NCI-H82 treated with DMSO at 0.1 percent for 48 hours (cell line): ENCODE data around the gene MT3.
"Not testable (repeated sequence)": the region's sequence is repeated elsewhere in the genome, so short reads cannot be mapped to it uniquely, and the experiment has no call there.

ENCODE experiments used
- DNase-seq: peaks from one replicate; lab custom pipeline; 2025; ENCODE audit not compliant: unreplicated experiment; lab: John Stamatoyannopoulos, UW

MT3 gene

DNA sequence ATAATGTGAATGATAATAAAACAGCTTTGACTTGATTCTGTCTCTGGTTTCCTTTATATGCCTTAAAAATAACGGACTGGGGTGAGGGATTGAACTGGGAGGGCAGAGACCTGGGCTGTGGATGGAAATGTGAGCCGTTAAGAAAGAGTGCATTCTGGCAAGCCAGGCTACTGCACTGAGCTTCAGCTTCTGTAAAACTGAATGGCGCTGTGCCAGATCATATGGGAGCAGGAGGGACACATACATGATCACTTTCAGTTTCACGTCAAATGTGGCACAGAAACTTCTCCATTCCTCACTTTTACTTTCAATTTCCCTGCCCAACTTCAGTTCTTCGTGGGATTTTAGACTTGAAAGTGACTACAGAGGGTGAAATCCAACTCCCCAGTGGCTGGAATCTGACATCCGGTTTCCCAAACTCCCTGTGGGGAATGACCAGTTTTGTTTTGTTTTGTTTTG, 20.2 kb downstream of the MT3 start:
- DNase-seq: no peak

DNA sequence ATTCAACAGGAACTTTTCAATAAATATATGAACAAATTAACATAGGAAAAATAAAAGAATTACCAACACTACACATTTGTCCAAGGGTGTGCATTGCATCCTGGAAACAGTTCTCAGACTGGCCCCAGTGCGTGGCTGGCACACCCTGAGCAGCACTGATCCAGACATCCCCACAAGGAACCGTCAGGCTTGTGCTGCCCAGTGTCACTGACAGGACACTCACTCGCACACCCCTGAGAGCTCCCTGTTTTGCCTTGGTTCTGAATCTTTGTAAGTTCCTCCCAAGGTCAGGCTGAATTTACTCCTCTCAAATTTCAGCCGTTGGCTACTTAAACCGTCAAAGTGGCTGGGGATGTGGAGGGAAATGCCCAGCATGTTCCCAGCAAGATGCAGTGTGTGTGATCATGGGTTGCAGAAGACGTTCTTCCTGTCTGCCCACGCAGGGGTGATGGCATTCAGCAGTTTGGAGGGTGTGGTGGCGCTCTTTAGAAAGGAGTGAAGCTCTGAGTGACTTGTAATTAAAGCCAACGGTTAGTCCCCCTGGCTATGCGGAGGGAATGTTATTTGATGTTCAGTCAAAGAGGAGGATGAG, 20.8 kb downstream of the MT3 start:
- no peak for DNase-seq

DNA sequence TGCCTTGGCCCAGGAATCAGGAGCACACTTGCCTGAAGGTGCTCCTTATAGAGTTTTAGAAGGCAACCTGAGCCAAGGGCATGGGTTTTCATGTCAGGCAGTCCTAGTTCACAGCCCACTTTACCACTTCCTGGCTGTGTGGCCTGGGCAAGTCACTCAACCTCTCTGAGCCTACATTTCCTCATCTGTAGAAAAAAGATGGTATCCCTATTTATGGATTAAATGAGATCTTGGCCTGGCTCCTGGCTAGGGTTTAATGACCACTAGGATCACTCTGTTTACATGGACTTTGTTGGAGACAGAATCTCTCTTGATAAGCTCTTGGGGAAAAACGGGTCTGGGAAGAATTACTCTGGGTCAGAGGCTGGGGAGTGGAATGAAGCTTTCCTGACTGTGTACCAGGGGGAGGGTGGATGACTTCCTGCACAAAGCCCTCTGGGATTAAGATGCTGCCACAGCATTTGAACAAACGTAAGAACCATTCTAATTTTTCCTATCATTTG, 21.3 kb downstream of the MT3 start:
- no peak for DNase-seq

DNA sequence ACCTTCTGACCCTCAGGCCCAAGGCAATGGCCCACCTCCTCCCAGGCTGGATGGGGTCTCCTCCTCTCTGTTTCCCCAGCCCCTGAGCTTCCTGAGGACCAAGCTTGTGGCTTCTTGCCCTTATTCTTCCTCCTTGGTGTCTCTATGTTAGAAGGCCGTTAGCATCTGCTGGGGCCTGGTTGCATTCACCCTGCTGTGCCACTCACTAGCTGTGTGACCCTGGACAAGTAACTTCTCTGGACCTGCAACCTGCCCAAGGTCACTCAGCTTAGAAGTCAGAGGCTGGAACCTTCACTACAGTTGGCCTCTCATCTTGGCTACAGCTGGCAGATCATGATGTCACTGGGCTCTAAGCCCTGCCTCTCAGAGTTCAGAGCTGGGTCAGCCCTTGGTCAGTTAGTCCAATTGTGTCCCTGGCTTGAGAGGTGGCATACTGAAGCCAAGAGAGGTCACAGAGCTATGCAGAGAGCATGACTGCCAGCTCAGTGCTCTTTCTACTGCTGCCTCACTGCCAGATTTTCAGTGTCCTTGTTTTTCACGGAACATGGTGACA, 22.0 kb downstream of the MT3 start:
- DNase-seq: no peak

DNA sequence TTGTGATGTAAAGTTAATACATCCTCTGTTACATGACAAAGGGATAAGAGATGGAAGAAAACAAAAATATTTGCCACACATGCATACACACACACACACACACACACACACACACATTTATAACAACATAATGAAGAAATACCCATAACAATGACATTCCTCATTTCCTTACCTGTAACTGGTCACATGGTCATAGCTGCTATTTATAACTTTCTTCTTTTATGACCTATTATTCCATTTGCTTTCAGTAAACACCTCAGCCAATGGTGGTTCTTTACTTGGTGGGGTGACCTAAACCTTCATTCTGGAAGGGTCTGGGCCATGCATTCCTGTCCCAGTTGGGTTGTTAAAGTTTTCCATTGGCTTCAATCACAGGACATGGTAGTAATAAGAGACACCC, 24.4 kb downstream of the MT3 start:
- DNase-seq: no peak

DNA sequence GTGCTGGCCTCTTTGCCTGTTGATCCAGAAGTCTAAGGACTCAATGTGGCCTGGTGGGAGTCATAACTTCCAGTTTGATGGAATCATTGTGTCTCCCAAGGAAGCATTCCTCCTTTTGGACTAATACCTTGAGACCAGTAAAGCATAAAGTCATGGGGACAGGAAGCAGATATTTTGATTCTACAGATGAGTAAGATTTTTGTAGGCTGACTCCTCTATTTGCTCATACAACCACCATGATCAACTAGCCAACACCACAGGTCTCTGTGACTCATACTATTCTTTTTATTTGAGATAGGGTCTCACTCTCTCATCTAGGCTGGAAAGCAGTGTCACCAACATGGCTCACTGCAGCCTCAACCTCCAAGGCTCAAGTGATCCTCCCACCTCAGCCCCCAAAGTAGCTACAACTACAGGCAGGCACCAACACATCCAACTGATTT, 25.2 kb downstream of the MT3 start:
- DNase-seq: no peak

DNA sequence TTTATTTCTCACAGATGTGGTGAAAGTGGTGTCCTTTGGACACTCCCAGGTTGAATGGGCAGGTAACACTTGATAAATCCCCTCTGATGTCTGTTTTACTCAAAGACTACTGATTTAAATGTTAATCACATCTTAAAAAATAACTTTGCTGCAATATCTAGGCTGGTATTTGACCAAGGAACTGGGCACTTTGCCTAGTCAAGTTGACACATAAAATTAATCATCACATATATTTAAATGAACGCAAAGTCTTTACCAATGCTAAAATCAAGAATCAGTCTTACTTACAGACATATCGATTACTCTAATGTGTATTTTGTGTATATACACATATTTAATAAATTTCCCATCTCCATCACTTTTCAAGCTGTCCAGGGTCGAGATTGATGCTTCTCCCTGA, 26.0 kb downstream of the MT3 start:
- no peak for DNase-seq

DNA sequence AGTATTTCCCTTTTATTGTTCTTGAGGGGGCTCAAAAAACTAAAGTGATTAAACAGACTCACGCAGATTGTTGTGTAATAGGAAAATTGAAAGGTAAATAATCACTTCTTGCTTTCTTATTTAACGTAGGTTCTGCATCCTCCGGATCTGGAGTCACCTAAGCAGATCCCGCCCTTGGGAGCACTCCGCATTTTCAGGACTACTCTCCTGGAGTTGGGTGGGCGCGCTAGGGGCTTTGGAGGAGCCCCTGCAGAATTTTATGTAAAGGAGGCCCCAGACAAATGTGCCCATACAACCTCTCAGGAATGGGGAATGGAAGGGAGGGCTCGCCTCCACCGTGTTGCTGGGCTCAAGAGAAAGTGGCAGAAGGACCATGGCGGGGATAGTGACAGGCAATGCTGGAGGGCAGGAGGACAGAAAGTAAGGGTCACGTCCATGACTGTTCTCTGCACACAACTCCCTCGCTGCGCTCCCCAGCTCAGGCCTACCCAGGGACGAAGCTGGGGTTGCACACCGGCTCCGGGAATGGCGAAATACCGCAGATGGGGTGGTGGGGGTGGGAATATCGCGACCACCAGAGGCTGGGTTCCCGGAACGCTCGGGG, 27.4 kb downstream of the MT3 start:
- no peak for DNase-seq

DNA sequence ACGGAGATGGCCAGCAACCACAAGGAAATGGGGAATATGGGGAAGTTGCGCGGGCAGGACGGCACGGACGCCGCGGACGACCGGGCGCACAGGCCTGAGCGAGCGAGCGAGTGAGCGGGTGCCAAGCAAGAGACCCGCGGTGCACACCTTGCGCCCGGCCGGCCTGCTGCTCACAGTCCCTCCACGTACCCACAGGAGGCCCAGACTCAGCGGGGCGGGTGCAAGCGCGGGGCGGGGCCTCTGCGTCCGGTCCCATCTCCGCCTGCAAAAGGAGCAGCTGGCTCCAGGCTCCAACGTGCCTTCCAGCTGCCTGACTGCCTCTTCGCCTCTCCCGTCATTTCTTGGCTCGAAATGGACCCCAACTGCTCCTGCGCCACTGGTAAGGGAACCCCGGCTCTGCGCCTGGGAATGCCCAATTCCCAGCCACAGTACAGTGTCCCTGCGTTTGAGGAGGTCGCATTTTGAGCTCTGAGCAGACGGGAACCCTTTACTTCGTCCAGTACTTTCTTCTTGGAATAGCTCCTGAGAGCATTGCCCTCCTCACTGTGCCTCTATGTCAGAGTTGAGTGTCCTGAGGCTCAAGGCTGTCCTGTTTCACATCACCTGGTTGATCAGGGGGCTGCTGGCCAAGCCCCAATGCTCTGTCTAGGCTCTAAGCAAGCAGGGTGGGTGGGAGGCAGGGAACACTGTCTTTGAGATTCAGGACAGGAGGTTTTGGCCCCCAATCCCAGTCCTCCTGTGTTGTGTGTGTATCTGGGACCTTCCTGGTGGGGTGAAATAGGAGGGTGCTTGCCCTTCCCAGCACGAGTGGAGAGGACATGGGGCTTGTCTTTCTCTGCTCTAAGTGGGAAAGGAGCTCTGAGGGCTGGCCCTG, 28.1 kb downstream of the MT3 start:
- no peak for DNase-seq

DNA sequence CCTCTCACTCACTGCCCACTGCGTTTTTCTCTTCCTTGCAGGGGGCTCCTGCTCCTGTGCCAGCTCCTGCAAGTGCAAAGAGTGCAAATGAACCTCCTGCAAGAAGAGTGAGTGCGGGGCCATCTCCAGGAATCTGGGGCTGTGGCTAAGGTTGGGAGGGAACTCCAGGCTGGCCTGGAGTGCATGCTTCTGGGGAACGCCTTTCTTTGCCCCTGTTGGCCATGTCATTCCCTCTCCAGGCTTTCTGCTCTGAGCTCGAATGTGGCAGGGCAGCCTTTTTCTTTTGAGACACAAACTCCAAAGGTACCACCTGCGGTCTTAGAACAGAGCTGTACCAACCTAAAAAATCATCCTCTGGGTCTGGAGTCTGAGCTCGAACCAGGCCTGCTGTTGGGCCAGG, 28.8 kb downstream of the MT3 start:
- DNase-seq: no peak

DNA sequence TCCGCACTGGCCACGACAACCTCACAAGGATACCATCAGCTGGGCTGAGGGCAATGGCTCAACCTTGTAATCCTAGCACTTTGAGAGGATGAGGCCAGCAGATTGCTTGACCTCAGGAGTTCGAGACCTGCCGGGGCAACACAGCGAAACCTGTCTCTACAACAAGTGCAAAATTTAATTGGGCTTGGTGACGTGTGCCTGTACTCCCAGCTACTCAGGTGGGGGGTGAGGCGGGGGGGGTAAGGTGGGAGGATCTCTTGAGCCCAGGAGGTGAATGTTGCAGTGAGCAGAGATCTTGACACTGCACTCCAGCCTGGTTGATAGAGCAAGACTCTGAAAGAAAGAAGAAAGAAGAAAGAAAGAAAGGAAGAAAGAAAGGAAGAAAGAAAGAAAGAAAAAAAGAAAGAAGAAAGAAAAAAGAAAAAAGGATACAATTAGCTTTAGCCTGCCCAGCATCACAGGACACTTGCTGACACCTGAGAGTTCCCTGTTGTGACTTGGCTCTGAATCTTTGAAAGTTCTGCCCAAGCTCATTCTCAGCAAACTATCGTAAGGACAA, 31.1 kb downstream of the MT3 start:
- no peak for DNase-seq

DNA sequence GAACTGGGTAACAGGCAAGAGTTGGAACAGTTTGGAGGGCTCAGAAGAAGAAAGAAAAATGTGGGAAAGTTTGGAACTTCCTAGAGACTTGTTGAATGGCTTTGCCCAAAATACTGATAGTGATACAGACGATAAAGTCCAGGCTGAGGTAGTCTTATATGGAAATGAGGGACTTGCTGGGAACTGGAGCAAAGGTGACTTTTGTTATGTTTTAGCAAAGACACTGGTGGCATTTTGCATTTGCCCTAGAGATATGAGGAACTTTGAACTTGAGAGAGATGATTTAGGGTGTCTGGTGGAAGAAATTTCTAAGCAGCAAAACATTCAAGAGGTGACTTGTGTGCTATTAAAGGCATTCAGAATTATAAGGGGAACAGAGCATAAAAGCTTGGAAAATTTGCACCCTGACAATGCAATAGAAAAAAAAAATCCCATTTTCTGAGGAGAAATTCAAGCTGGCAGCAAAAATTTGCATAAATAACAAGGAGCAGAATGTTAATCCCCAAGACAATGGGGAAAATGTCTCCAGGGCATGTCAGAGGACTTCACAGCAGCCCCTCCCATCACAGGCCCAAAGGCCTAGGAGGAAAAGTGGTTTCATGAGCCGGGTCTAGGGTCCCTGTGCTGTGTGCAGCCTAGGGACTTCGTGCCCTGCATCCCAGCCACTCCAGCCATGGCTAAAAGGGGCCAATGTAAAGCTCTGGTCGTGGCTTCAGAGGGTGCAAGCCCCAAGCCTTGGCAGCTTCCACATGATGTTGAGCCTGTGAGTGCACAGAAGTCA, 32.5 kb downstream of the MT3 start:
- not testable (repeated sequence) for DNase-seq

DNA sequence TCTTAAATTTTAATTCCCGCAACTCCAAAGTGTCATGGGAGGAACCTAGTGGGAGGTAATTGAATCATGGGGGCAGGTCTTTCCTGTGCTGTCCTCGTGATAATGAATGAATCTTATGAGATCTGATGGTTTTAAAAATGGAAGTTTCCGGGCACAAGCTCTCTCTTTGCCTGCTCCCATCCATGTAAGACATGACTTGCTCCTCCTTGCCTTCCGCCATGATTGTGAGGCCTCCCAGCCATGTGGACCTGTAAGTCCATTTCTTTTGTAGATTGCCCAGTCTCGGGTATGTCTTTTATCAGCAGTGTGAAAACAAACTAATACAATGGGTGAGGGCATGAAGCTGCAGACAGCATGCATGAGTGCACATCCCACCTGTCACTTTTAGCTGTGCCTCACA, 33.9 kb downstream of the MT3 start:
- DNase-seq: not testable (repeated sequence)

DNA sequence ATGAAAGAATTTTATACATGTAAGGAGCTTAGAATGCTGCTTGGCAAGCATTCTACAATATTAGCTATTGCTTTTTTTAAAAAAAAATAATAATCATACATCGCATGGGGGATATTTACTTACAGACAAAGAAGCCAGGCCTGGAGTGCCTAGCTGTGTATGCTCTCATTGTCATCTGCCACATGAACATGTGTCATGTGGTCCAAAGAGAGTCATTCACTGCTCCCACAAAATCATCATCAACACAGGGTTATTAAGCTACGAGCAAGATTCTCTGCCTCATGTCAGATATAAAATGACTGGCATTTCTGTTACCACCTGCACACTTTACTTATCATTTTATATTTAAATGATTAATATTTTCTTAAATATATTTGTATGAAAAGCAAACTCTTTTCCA, 34.3 kb downstream of the MT3 start:
- no peak for DNase-seq

DNA sequence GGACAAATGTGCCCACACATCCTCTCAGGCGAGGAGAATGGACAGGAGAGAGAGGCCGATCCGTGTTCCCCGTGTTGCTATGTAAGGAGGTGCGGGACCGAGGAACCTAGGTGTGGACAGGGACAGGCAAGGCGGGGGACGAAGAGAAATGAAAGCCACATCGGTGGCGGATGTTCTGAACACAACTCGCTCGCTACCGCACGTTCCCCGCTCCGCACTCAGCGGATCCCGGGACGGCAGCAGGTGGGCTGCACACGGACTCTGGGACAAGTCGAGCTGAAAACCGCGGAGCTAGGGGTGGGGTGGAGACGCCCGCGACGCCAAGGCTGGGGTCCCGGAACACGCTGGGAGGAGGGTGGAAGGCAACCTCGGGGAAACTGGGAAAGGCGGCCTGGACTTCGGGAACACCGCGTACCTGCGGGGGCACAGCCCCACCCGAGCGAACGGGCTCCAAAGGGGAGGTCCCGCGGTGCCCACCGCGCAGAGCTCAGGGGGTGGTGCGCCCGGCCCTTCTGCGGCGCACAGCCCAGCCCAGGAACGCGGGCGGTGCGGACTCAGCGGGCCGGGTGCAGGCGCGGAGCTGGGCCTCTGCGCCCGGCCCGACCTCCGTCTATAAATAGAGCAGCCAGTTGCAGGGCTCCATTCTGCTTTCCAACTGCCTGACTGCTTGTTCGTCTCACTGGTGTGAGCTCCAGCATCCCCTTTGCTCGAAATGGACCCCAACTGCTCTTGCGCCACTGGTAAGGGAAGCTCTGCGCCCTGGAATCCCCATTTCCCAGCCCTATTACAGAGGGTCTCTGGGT, 36.0 kb downstream of the MT3 start, which contains the start of gene MT1E:
MT1E (plus strand) TSS at position 642 of the 803 bp plus-strand sequence; CDS start at position 713, 71 bp downstream.
- no peak for DNase-seq

DNA sequence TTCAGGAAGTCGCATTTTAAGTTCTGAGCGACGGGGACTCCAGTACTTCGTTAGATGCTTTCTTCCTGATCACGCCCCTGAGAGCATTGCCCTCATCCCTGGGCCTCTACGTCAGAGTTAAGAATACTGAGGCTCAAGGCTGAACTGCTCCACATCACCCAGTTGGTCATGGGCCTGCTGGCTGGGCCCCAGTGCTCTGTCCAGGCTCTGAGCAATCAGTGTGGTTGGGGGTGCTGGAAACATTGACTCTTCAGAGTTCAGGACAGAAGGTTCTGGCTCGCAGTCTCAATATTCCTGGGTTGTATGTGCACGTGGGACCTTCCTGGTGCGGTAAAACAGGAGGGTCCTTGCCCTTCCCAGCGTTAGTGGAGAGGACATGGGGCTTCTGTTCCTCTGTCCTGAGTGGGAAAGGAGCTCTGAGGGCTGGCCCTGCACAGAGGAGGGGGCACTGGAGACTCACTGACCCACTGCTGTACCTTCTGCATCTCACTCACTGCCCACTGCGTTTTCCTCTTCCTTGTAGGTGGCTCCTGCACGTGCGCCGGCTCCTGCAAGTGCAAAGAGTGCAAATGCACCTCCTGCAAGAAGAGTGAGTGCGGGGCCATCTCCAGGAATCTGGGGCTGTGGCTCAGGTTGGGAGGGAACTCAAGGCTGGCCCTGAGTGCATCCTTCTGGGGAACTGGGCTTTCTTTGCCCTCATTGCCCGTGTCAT, 36.8 kb downstream of the MT3 start:
- DNase-seq: no peak

DNA sequence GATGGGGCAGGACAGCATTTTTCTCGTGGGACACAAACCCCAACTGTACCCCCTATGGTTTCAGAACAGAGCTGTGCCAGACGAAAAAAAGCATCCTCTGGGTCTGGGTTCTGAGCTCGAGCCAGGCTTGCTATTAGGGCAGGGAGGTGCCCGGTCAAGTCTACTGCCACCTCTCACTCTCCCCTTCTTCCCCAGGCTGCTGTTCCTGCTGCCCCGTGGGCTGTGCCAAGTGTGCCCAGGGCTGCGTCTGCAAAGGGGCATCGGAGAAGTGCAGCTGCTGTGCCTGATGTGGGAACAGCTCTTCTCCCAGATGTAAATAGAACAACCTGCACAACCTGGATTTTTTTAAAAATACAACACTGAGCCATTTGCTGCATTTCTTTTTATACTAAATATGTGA, 37.4 kb downstream of the MT3 start:
- DNase-seq: no peak

DNA sequence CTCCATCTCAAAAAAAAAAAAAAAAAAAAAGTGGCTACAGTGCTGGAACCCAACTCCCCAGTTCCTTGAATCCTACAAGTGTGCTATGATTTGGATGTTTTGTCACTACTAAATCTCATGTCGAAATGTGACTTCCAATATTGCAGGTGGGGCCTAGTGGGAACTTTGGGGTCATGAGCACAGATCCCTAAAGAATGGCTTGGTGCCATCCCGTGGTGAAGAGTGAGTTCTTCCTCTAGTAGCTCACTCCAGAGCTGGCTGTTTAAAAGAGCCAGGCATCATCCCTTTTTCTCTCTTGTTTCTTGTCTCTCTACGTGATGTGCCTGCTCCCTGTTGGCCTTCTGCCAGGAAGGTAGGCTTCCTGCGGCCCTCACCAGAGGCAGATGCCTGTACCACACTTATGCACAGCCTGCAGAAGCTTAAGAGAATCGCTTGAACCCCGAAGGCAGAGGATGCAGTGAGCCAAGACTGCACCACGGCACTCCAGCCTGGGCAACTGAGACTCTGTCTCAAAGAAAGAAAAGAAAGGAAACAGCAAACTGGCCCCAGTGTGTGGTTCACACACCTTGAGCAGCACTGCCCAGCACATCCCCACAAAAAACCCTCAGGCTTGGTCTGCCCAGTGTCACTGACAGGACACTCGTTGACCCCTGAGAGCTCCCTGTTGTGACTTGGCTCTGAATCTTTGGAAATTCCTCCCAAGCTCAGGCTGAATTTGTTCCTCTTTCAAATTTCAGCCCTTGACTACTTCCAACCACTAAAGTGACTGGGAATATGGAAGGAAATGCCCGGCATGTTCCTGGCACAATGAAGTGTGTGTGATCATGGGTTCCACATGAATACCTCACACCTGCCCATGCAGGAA, 39.4 kb downstream of the MT3 start:
- no peak for DNase-seq
